GM12878 (cell line): Measurements from ENCODE around the gene LGALS13.

ENCODE experiments used
- CBFB ChIP-seq: IDR thresholded peaks from 2 replicates; pipeline ENCODE4 v1.6.1; 2016; ENCODE audit warnings: antibody characterized with exemption, low read depth
- CREM ChIP-seq: IDR thresholded peaks from 2 replicates; pipeline ENCODE4 v1.6.1; 2014; ENCODE audit warnings: antibody characterized with exemption, low read depth
- POLR2A ChIP-seq: IDR thresholded peaks from 2 replicates; pipeline ENCODE4 v1.6.1; 2011; ENCODE audit warnings: low read depth, mild to moderate bottlenecking, low read length
- POLR2AphosphoS5 ChIP-seq: IDR thresholded peaks from 2 replicates; pipeline ENCODE4 v1.6.1; 2011; ENCODE audit warnings: mild to moderate bottlenecking, low read length, inconsistent platforms
- RAD21 ChIP-seq: IDR thresholded peaks from 2 replicates; pipeline ENCODE4 v1.6.1; 2011; ENCODE audit warnings: mild to moderate bottlenecking, low read depth, low read length, moderate library complexity; ENCODE audit not compliant: insufficient read depth
- TCF3 ChIP-seq: IDR thresholded peaks from 2 replicates; pipeline ENCODE4 v1.6.1; 2012; ENCODE audit warnings: low read depth, mild to moderate bottlenecking, low read length, borderline replicate concordance; ENCODE audit not compliant: insufficient read depth
- YBX1 ChIP-seq: fragments of 450-650 bp; IDR thresholded peaks from 2 replicates; pipeline ENCODE4 v1.6.1; 2016; ENCODE audit warnings: antibody characterized with exemption
- ZNF207 ChIP-seq: fragments of 450-650 bp; IDR thresholded peaks from 2 replicates; pipeline ENCODE4 v1.6.1; 2014; ENCODE audit warnings: antibody characterized with exemption, mild to moderate bottlenecking, borderline replicate concordance
- TF ChIP-seq, protein P1 (sequence below): IDR thresholded peaks from 2 replicates; pipeline ENCODE4 v1.6.1; 2012; ENCODE audit warnings: low read depth, low read length, improper control_type of control experiment
- TF ChIP-seq, protein P2 (sequence below): fragments of 450-650 bp; IDR thresholded peaks from 2 replicates; pipeline ENCODE4 v1.6.1; 2018; ENCODE audit warnings: mild to moderate bottlenecking, low read depth, moderate library complexity; ENCODE audit not compliant: partially characterized antibody
- TF ChIP-seq, protein P3 (sequence below): IDR thresholded peaks from 2 replicates; pipeline ENCODE4 v1.6.1; 2011; ENCODE audit warnings: borderline replicate concordance, low read depth, mild to moderate bottlenecking, moderate library complexity, mixed read lengths, low read length; ENCODE audit not compliant: insufficient read depth; ENCODE audit errors: extremely low read length
- TF ChIP-seq, protein P4 (sequence below): IDR thresholded peaks from 2 replicates; pipeline ENCODE4 v1.6.1; 2012; ENCODE audit warnings: low read depth, low read length, improper control_type of control experiment
- TF ChIP-seq, protein P5 (sequence below): IDR thresholded peaks from 2 replicates; pipeline ENCODE4 v1.6.1; 2012; ENCODE audit warnings: mild to moderate bottlenecking, low read depth, low read length
- TF ChIP-seq, protein P6 (sequence below), 3 experiments: IDR thresholded peaks in 2 of 3; conservative IDR thresholded peaks in 1 of 3; 2 replicates each; pipeline ENCODE4 v1.5.1; 2011; ENCODE audit warnings: low read depth in 3 of 3, low read length in 3 of 3, mild to moderate bottlenecking in 3 of 3, control low read depth in 2 of 3, moderate library complexity in 2 of 3, inconsistent platforms in 1 of 3, mixed read lengths in 1 of 3; ENCODE audit not compliant: control insufficient read depth in 2 of 3, insufficient read depth in 1 of 3; ENCODE audit errors: extremely low read depth in 1 of 3

DNA sequence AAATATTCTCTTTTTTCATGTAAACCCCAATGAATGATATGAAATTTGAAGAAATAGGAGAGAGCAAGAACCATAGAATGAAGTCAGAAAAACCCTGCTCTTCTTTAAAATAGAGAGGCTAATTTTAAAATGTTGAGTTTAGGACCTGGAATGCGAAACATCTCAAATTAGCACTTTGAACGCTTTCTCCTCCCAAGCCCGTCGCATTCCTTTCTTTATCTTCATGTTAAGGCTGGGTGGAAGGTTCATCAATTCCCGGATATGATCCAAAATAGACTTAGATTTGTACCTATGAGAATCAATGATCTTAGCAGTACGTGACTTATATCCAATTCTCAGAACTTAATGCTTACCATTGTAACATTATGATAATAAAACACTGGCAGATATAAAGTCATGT is 29.3 kb downstream of the LGALS13 start:
- TF ChIP-seq POLR2AphosphoS5 (no peak), CBFB (no peak), TCF3 (no peak), POLR2A (no peak), ZNF207 (no peak), YBX1 (no peak), CREM (no peak), RAD21 (no peak)
- TF ChIP-seq, protein P1, sequence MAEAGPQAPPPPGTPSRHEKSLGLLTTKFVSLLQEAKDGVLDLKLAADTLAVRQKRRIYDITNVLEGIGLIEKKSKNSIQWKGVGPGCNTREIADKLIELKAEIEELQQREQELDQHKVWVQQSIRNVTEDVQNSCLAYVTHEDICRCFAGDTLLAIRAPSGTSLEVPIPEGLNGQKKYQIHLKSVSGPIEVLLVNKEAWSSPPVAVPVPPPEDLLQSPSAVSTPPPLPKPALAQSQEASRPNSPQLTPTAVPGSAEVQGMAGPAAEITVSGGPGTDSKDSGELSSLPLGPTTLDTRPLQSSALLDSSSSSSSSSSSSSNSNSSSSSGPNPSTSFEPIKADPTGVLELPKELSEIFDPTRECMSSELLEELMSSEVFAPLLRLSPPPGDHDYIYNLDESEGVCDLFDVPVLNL = no peak
- TF ChIP-seq, protein P2, sequence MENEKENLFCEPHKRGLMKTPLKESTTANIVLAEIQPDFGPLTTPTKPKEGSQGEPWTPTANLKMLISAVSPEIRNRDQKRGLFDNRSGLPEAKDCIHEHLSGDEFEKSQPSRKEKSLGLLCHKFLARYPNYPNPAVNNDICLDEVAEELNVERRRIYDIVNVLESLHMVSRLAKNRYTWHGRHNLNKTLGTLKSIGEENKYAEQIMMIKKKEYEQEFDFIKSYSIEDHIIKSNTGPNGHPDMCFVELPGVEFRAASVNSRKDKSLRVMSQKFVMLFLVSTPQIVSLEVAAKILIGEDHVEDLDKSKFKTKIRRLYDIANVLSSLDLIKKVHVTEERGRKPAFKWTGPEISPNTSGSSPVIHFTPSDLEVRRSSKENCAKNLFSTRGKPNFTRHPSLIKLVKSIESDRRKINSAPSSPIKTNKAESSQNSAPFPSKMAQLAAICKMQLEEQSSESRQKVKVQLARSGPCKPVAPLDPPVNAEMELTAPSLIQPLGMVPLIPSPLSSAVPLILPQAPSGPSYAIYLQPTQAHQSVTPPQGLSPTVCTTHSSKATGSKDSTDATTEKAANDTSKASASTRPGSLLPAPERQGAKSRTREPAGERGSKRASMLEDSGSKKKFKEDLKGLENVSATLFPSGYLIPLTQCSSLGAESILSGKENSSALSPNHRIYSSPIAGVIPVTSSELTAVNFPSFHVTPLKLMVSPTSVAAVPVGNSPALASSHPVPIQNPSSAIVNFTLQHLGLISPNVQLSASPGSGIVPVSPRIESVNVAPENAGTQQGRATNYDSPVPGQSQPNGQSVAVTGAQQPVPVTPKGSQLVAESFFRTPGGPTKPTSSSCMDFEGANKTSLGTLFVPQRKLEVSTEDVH = no peak
- TF ChIP-seq, protein P3, sequence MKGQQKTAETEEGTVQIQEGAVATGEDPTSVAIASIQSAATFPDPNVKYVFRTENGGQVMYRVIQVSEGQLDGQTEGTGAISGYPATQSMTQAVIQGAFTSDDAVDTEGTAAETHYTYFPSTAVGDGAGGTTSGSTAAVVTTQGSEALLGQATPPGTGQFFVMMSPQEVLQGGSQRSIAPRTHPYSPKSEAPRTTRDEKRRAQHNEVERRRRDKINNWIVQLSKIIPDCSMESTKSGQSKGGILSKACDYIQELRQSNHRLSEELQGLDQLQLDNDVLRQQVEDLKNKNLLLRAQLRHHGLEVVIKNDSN = no peak
- TF ChIP-seq, protein P4, sequence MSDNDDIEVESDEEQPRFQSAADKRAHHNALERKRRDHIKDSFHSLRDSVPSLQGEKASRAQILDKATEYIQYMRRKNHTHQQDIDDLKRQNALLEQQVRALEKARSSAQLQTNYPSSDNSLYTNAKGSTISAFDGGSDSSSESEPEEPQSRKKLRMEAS = no peak
- TF ChIP-seq, protein P5, sequence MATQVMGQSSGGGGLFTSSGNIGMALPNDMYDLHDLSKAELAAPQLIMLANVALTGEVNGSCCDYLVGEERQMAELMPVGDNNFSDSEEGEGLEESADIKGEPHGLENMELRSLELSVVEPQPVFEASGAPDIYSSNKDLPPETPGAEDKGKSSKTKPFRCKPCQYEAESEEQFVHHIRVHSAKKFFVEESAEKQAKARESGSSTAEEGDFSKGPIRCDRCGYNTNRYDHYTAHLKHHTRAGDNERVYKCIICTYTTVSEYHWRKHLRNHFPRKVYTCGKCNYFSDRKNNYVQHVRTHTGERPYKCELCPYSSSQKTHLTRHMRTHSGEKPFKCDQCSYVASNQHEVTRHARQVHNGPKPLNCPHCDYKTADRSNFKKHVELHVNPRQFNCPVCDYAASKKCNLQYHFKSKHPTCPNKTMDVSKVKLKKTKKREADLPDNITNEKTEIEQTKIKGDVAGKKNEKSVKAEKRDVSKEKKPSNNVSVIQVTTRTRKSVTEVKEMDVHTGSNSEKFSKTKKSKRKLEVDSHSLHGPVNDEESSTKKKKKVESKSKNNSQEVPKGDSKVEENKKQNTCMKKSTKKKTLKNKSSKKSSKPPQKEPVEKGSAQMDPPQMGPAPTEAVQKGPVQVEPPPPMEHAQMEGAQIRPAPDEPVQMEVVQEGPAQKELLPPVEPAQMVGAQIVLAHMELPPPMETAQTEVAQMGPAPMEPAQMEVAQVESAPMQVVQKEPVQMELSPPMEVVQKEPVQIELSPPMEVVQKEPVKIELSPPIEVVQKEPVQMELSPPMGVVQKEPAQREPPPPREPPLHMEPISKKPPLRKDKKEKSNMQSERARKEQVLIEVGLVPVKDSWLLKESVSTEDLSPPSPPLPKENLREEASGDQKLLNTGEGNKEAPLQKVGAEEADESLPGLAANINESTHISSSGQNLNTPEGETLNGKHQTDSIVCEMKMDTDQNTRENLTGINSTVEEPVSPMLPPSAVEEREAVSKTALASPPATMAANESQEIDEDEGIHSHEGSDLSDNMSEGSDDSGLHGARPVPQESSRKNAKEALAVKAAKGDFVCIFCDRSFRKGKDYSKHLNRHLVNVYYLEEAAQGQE = no peak
- TF ChIP-seq, protein P6, sequence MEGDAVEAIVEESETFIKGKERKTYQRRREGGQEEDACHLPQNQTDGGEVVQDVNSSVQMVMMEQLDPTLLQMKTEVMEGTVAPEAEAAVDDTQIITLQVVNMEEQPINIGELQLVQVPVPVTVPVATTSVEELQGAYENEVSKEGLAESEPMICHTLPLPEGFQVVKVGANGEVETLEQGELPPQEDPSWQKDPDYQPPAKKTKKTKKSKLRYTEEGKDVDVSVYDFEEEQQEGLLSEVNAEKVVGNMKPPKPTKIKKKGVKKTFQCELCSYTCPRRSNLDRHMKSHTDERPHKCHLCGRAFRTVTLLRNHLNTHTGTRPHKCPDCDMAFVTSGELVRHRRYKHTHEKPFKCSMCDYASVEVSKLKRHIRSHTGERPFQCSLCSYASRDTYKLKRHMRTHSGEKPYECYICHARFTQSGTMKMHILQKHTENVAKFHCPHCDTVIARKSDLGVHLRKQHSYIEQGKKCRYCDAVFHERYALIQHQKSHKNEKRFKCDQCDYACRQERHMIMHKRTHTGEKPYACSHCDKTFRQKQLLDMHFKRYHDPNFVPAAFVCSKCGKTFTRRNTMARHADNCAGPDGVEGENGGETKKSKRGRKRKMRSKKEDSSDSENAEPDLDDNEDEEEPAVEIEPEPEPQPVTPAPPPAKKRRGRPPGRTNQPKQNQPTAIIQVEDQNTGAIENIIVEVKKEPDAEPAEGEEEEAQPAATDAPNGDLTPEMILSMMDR (IDR thresholded peaks at IDR 0.05 in 2 of 3, conservative IDR thresholded peaks at IDR 0.05 in 1 of 3; ENCODE audit: control insufficient read depth in 2 of 3, extremely low read depth in 1 of 3, insufficient read depth in 1 of 3, low read depth in 3 of 3, low read length in 3 of 3) = no peak
